GM21390 (cell line): ENCODE results near the gene DTNA.
"Not testable (repeated sequence)": the region's sequence is repeated elsewhere in the genome, so short reads cannot be mapped to it uniquely, and the experiment has no call there.

Experiments used
- ATAC-seq: cut with Tn5 transposase; IDR thresholded peaks from one replicate; pipeline ENCODE4 v1.9.1; 2021; ENCODE audit not compliant: unreplicated experiment

DTNA gene

GRCh38 chr18:34709750-34710441 is at the start of gene DTNA:
Gene DTNA (plus strand): TSS chr18:34710298. CDS start chr18:34755977, 45,679 bp downstream.
- no peak for ATAC-seq

GRCh38 chr18:34660572-34660971 is 49.5 kb upstream of the DTNA start:
- ATAC-seq, result no peak

GRCh38 chr18:34661464-34662087 is 48.5 kb upstream of the DTNA start:
- peak; percentile 94 for ATAC-seq

- ATAC-seq, result no peak
Observed at GRCh38 chr18:34676816-34677574, 33.1 kb upstream of the DTNA start.

GRCh38 chr18:34689750-34690149 is 20.3 kb upstream of the DTNA start:
- ATAC-seq, result not testable (repeated sequence)

GRCh38 chr18:34691614-34692013 is 18.5 kb upstream of the DTNA start:
- ATAC-seq, result no peak

- no peak for ATAC-seq
Observed at GRCh38 chr18:34694591-34695165, 15.4 kb upstream of the DTNA start.

GRCh38 chr18:34695310-34695709 is 14.8 kb upstream of the DTNA start:
- no peak for ATAC-seq

- ATAC-seq, result no peak
Observed at GRCh38 chr18:34696671-34697070, 13.4 kb upstream of the DTNA start.

GRCh38 chr18:34697233-34697632 is 12.9 kb upstream of the DTNA start:
- no peak for ATAC-seq

GRCh38 chr18:34697891-34698290 is 12.2 kb upstream of the DTNA start:
- ATAC-seq, result no peak

- no peak for ATAC-seq
Observed at GRCh38 chr18:34701911-34702310, 8.2 kb upstream of the DTNA start.

- no peak for ATAC-seq
Observed at GRCh38 chr18:34702814-34703213, 7.3 kb upstream of the DTNA start.

GRCh38 chr18:34704074-34704473 is 6.0 kb upstream of the DTNA start:
- no peak for ATAC-seq

- ATAC-seq, result no peak
Observed at GRCh38 chr18:34704823-34705222, 5.3 kb upstream of the DTNA start.

GRCh38 chr18:34707670-34708069 is 2.4 kb upstream of the DTNA start:
- ATAC-seq, result no peak

GRCh38 chr18:34709104-34709503 is 994 bp upstream of the DTNA start:
- no peak for ATAC-seq

- ATAC-seq, result no peak
Observed at GRCh38 chr18:34710458-34710914, 388 bp downstream of the DTNA start.

- ATAC-seq, result no peak
Observed at GRCh38 chr18:34710934-34711333, 836 bp downstream of the DTNA start.

- not testable (repeated sequence) for ATAC-seq
Observed at GRCh38 chr18:34716111-34716510, 6.0 kb downstream of the DTNA start.

GRCh38 chr18:34718610-34719009 is 8.5 kb downstream of the DTNA start:
- no peak for ATAC-seq

GRCh38 chr18:34720220-34720619 is 10.1 kb downstream of the DTNA start:
- no peak for ATAC-seq
